ENCODE results near the gene NEK4.

The NEK4 gene

GRCh38 chr3:52788890-52789745, 18.4 kb upstream of the NEK4 start:
- DNase-seq (ENCODE audit: extremely low read depth, low read depth) = no peak
- no peak for TF ChIP-seq CTCF (IDR thresholded peaks at IDR 0.05; ENCODE audit: low read depth, low read length)

GRCh38 chr3:52787672-52788625, 17.2 kb upstream of the NEK4 start:
- no peak for DNase-seq (ENCODE audit: extremely low read depth, low read depth)
- TF ChIP-seq CTCF (IDR thresholded peaks at IDR 0.05; ENCODE audit: low read depth, low read length) = no peak

- DNase-seq (ENCODE audit: extremely low read depth, low read depth) = no peak
- no peak for TF ChIP-seq CTCF (IDR thresholded peaks at IDR 0.05; ENCODE audit: low read depth, low read length)
Observed at GRCh38 chr3:52787246-52787645, 16.5 kb upstream of the NEK4 start.

GRCh38 chr3:52786330-52787215, 15.8 kb upstream of the NEK4 start:
- TF ChIP-seq CTCF (IDR thresholded peaks at IDR 0.05; ENCODE audit: low read depth, low read length) = no peak
- no peak for DNase-seq (ENCODE audit: extremely low read depth, low read depth)

GRCh38 chr3:52784931-52785590, 14.3 kb upstream of the NEK4 start:
- DNase-seq (ENCODE audit: extremely low read depth, low read depth) = no peak
- TF ChIP-seq CTCF (IDR thresholded peaks at IDR 0.05; ENCODE audit: low read depth, low read length) = no peak

GRCh38 chr3:52784021-52784621, 13.4 kb upstream of the NEK4 start:
- no peak for TF ChIP-seq CTCF (IDR thresholded peaks at IDR 0.05; ENCODE audit: low read depth, low read length)
- no peak for DNase-seq (ENCODE audit: extremely low read depth, low read depth)

Measured in AG09319 (cell line).